Measurements from ENCODE around the gene SLC23A1.

DNA sequence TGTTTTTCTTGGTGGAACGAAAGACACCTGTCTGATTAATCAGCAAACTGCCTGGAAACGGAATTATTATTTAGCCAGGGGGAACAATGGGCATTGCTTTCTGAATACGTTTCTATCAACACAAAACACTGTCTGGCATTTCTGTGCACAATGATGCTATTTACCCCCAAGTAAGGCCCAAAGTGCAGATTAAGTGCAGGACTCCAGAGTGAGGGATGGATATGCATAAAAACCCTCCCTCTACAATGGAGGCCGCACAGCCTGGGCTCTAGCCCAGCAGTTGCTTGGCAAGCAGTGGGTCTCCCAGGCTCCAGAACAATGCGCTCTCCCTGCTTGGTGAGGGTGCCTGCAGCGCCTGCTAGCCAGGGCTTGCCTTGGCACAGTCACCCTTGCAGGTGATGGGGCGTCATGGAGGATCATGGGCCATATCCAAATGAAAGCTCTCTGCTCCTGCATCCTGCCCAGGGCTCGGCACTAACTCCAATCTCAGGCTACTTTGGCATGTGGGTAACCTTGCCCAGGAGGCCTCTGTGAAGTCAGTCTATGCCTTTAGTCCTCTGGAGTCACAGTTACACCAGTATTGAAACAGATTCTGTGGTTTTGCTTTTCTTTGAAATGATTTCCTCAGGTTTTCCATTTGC is 32.2 kb upstream of the SLC23A1 start:
- no peak for TF ChIP-seq EZH2 (IDR thresholded peaks at IDR 0.05; ENCODE audit: borderline replicate concordance, low read depth, low read length, poor library complexity, severe bottlenecking)
- TF ChIP-seq, protein P1, sequence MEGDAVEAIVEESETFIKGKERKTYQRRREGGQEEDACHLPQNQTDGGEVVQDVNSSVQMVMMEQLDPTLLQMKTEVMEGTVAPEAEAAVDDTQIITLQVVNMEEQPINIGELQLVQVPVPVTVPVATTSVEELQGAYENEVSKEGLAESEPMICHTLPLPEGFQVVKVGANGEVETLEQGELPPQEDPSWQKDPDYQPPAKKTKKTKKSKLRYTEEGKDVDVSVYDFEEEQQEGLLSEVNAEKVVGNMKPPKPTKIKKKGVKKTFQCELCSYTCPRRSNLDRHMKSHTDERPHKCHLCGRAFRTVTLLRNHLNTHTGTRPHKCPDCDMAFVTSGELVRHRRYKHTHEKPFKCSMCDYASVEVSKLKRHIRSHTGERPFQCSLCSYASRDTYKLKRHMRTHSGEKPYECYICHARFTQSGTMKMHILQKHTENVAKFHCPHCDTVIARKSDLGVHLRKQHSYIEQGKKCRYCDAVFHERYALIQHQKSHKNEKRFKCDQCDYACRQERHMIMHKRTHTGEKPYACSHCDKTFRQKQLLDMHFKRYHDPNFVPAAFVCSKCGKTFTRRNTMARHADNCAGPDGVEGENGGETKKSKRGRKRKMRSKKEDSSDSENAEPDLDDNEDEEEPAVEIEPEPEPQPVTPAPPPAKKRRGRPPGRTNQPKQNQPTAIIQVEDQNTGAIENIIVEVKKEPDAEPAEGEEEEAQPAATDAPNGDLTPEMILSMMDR (conservative IDR thresholded peaks at IDR 0.05; ENCODE audit: low read depth, low read length) = no peak

Measured in A673 (cell line).